Effector memory CD4-positive, alpha-beta T cell (primary cell): Measurements from ENCODE around the gene ARHGAP8.

Experiments used
- DNase-seq, 3 donors: peaks; one replicate each; pipeline ENCODE4 v3.0.0-alpha.2; 2020
- H3K27ac ChIP-seq: 2 replicates; pipeline ENCODE4 v1.7.0; 2013; ENCODE audit warnings: mild to moderate bottlenecking, low read length, moderate library complexity; ENCODE audit not compliant: insufficient read depth, poor library complexity, severe bottlenecking
- H3K27me3 ChIP-seq: replicated peaks from 2 replicates; pipeline ENCODE4 v1.7.0; 2013; ENCODE audit warnings: mild to moderate bottlenecking, low read length; ENCODE audit not compliant: insufficient read depth, control insufficient read depth, poor library complexity, severe bottlenecking
- H3K36me3 ChIP-seq: 2 replicates; pipeline ENCODE4 v1.7.0; 2013; ENCODE audit warnings: mild to moderate bottlenecking, low read length, moderate library complexity; ENCODE audit not compliant: control insufficient read depth, insufficient read depth
- H3K4me1 ChIP-seq: 2 replicates; pipeline ENCODE4 v1.7.0; 2013; ENCODE audit warnings: low read length, mild to moderate bottlenecking; ENCODE audit not compliant: control insufficient read depth, insufficient read depth, poor library complexity, severe bottlenecking
- H3K4me3 ChIP-seq: 2 replicates; pipeline ENCODE4 v1.7.0; 2013; ENCODE audit warnings: low read length, low read depth, mild to moderate bottlenecking; ENCODE audit not compliant: insufficient read depth, poor library complexity, severe bottlenecking
- H3K9me3 ChIP-seq: 2 replicates; pipeline ENCODE4 v1.7.0; 2013; ENCODE audit warnings: mild to moderate bottlenecking, low read length, moderate library complexity; ENCODE audit not compliant: control insufficient read depth
- total RNA-seq, 3 donors: gene quantifications; one replicate each; lab custom pipeline; 2026; lab: John Stamatoyannopoulos, UW

ARHGAP8 gene
- 0.17 to 1.7 (median 1.4) reads per million in 3 donors for total RNA-seq

- DNase-seq: no peak
- no peaks in the 10 kb centered on the region for H3K36me3 ChIP-seq
- H3K27ac ChIP-seq: no peak within 1 kb of the TSS
- H3K4me3 ChIP-seq: no peak within 1 kb of the TSS
- peaks cover 13% of the 10 kb centered on the region for H3K27me3 ChIP-seq
- peaks cover 6% of the 10 kb centered on the region for H3K4me1 ChIP-seq
- H3K9me3 ChIP-seq: no peaks in the 10 kb centered on the region
Observed at GRCh38 chr22:44752285-44753188, at the start of gene ARHGAP8. TSS of gene ARHGAP8 (plus strand) at chr22:44752575. CDS start at chr22:44786528, 33,953 bp downstream.

GRCh38 chr22:44703255-44703870 lies 49.0 kb upstream of the ARHGAP8 start:
- Histone ChIP-seq H3K36me3 (peaks cover 6% of the 10 kb centered on the region), H3K27ac (peak overlapping the region; percentile 21), H3K4me1 (peaks cover 20% of the 10 kb centered on the region), H3K9me3 (no peaks in the 10 kb centered on the region), H3K27me3 (no peaks in the 10 kb centered on the region), H3K4me3 (peak overlapping the region; percentile 68)
- DNase-seq: no peak

- Histone ChIP-seq H3K27ac (no peak overlapping the region), H3K36me3 (peaks cover 6% of the 10 kb centered on the region), H3K4me3 (no peak overlapping the region), H3K4me1 (peaks cover 20% of the 10 kb centered on the region), H3K9me3 (no peaks in the 10 kb centered on the region), H3K27me3 (no peaks in the 10 kb centered on the region)
- no peak for DNase-seq
Observed at GRCh38 chr22:44704159-44705021, 48.0 kb upstream of the ARHGAP8 start.

GRCh38 chr22:44705022-44705297 lies 47.4 kb upstream of the ARHGAP8 start:
- DNase-seq: no peak
- peaks cover 6% of the 10 kb centered on the region for H3K36me3 ChIP-seq
- H3K27me3 ChIP-seq: no peaks in the 10 kb centered on the region
- H3K27ac ChIP-seq: no peak overlapping the region
- no peak overlapping the region for H3K4me3 ChIP-seq
- peaks cover 22% of the 10 kb centered on the region for H3K4me1 ChIP-seq
- no peaks in the 10 kb centered on the region for H3K9me3 ChIP-seq

GRCh38 chr22:44706488-44706887 lies 45.9 kb upstream of the ARHGAP8 start:
- no peaks in the 10 kb centered on the region for H3K27me3 ChIP-seq
- H3K27ac ChIP-seq: no peak overlapping the region
- H3K4me1 ChIP-seq: peaks cover 22% of the 10 kb centered on the region
- no peak overlapping the region for H3K4me3 ChIP-seq
- DNase-seq: no peak
- no peaks in the 10 kb centered on the region for H3K9me3 ChIP-seq
- H3K36me3 ChIP-seq: peaks cover 6% of the 10 kb centered on the region

GRCh38 chr22:44707178-44707577 lies 45.2 kb upstream of the ARHGAP8 start:
- no peak overlapping the region for H3K27ac ChIP-seq
- DNase-seq: no peak

GRCh38 chr22:44707752-44708151 lies 44.6 kb upstream of the ARHGAP8 start:
- no peak overlapping the region for H3K4me3 ChIP-seq
- H3K27ac ChIP-seq: no peak overlapping the region

More at GRCh38 chr22:44707178-44707577, 45.2 kb upstream of the ARHGAP8 start:
- Histone ChIP-seq H3K36me3 (peaks cover 6% of the 10 kb centered on the region), H3K4me1 (peaks cover 19% of the 10 kb centered on the region), H3K9me3 (no peaks in the 10 kb centered on the region), H3K4me3 (no peak overlapping the region), H3K27me3 (no peaks in the 10 kb centered on the region)

GRCh38 chr22:44709881-44710392 lies 42.4 kb upstream of the ARHGAP8 start:
- Histone ChIP-seq H3K27ac (no peak overlapping the region), H3K27me3 (no peaks in the 10 kb centered on the region), H3K9me3 (no peaks in the 10 kb centered on the region), H3K36me3 (peaks cover under 1% of the 10 kb centered on the region), H3K4me1 (peaks cover 4% of the 10 kb centered on the region), H3K4me3 (no peak overlapping the region)
- DNase-seq: peak in 1 of 3 donors; percentile 36

More at GRCh38 chr22:44707752-44708151, 44.6 kb upstream of the ARHGAP8 start:
- peaks cover 6% of the 10 kb centered on the region for H3K36me3 ChIP-seq
- no peak for DNase-seq
- H3K27me3 ChIP-seq: no peaks in the 10 kb centered on the region
- H3K4me1 ChIP-seq: peaks cover 17% of the 10 kb centered on the region
- H3K9me3 ChIP-seq: no peaks in the 10 kb centered on the region

- H3K4me3 ChIP-seq: no peak overlapping the region
- peak overlapping the region; percentile 1 for H3K27ac ChIP-seq
- DNase-seq: peak in 1 of 3 donors; percentile 31
- H3K9me3 ChIP-seq: no peaks in the 10 kb centered on the region
- no peaks in the 10 kb centered on the region for H3K36me3 ChIP-seq
- H3K4me1 ChIP-seq: peaks cover 4% of the 10 kb centered on the region
- no peaks in the 10 kb centered on the region for H3K27me3 ChIP-seq
Observed at GRCh38 chr22:44710474-44711240, 41.7 kb upstream of the ARHGAP8 start.
